ENCODE results near the gene CDCP1. TPM values are rescaled to one million over a fixed set of nuclear protein-coding genes. Genes with fewer than 3 reads are reported as not detected.
"Not testable (repeated sequence)": the region's sequence is repeated elsewhere in the genome, so short reads cannot be mapped to it uniquely, and the experiment has no call there.

The CDCP1 gene
- polyA plus RNA-seq, 10 donors, result 0.15 to 2.8 (median 0.28) TPM

- DNase-seq, result peak in 1 of 3 donors; percentile 84
These were observed 61.1 kb downstream of the CDCP1 start for GRCh38 chr3:45084820-45085816.

GRCh38 chr3:45084361-45084760 lies 61.8 kb downstream of the CDCP1 start:
- DNase-seq, result no peak

- DNase-seq, result no peak
These were observed 63.2 kb downstream of the CDCP1 start for GRCh38 chr3:45083023-45083422.

- peak in 2 of 3 donors; percentile 25 to 66 for DNase-seq
These were observed 64.0 kb downstream of the CDCP1 start for GRCh38 chr3:45082142-45082538.

- peak in 1 of 3 donors; percentile 14 for DNase-seq
These were observed 64.6 kb downstream of the CDCP1 start for GRCh38 chr3:45081506-45082141.

GRCh38 chr3:45080824-45081223 lies 65.4 kb downstream of the CDCP1 start:
- DNase-seq, result no peak

- DNase-seq, result no peak
These were observed 66.5 kb downstream of the CDCP1 start for GRCh38 chr3:45079715-45080114.

- DNase-seq, result no peak
These were observed 67.2 kb downstream of the CDCP1 start for GRCh38 chr3:45078910-45079522.

- DNase-seq, result not testable (repeated sequence)
These were observed 67.9 kb downstream of the CDCP1 start for GRCh38 chr3:45078256-45078655.

- DNase-seq, result no peak
These were observed 70.2 kb downstream of the CDCP1 start for GRCh38 chr3:45075821-45076625.

- no peak for DNase-seq
These were observed 75.1 kb downstream of the CDCP1 start for GRCh38 chr3:45071075-45071474.

- no peak for DNase-seq
These were observed 78.2 kb downstream of the CDCP1 start for GRCh38 chr3:45067941-45068340.

GRCh38 chr3:45067486-45067885 lies 78.7 kb downstream of the CDCP1 start:
- DNase-seq, result no peak

GRCh38 chr3:45066109-45066801 lies 79.9 kb downstream of the CDCP1 start:
- DNase-seq, result no peak

GRCh38 chr3:45065373-45065720 lies 80.8 kb downstream of the CDCP1 start:
- no peak for DNase-seq

- DNase-seq, result peak; percentile 22 to 47 (median 34)
These were observed 81.4 kb downstream of the CDCP1 start for GRCh38 chr3:45064512-45065372.

- DNase-seq, result no peak
These were observed 83.5 kb downstream of the CDCP1 start for GRCh38 chr3:45062697-45063070.

- DNase-seq, result no peak
These were observed 85.8 kb downstream of the CDCP1 start for GRCh38 chr3:45060165-45060892.

GRCh38 chr3:45059132-45059531 lies 87.0 kb downstream of the CDCP1 start:
- DNase-seq, result no peak
